Measurements from ENCODE around the gene CTDNEP1. TPM values are rescaled to one million over a fixed set of nuclear protein-coding genes. Genes with fewer than 3 reads are reported as not detected.

CTDNEP1 gene
- total RNA-seq, 3 donors from 2014 or later (not counting 1 experiment from before 2014, with no cell fraction given) = 127 to 139 (median 131) TPM

DNA sequence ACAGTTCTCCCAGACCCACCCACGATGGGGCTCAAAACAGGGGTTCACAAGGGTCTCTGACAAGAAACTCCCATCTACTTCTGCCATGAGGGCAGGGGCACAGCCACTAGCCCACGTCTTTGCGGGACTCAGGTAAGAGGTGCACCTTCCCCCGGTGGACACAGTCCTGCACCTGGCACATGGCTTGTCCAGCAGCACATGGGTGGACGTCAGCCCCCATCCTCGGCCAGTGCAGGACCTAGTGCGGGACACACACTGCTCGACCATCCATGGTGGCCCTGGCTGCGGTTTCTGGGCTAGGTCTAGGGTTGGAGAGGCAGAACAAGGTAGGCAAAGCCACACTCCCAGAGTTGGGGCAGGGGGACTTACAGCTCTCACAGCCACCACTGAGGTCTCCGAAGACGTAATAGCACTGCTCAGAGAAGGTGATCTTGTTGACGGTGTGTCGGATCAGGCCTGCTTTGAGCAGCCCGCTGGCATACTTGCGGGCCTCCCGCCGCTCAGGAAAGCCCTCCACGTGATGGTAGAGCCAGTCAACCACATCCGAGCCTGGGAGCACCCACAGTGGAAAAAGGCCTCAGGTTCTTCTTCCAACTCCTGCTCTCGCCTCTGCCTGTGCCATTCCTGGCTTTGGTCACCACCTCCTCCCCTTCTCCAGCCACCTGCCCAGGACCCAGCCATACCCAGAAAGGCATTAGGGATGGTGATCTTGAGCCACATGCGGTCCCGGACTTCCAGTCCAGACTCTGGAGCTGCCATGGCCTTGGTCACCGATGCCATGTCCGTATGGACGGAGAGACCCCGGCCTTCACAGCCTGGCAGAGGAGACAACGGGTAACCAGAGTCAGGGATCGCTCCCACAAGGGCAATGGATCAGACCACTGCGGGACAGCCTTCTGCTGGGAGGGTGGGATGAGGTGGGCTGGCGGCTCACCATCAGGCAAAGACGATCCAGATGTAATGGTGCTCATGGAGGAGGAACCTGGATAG, 24.5 kb downstream of the CTDNEP1 start:
- peaks cover 4% of the 10 kb centered on the region for H3K4me1 ChIP-seq (ENCODE audit: control insufficient read depth, insufficient read depth, low read length)
- Mint-ChIP-seq H3K4me3 (no peak overlapping the region), H3K4me1 (peaks cover 2 to 14% of the 10 kb centered on the region in 2 donors), H3K9me3 (no peaks in the 10 kb centered on the region), H3K36me3 (no peaks in the 10 kb centered on the region), H3K27me3 (ENCODE audit: low read depth in 2 of 2) (no peaks in the 10 kb centered on the region), H3K27ac (no peak overlapping the region)
- intact Hi-C loops (cut with micrococcal nuclease) = no loop called here
- H3K9me3 ChIP-seq (ENCODE audit: control insufficient read depth, insufficient read depth, low read length) = no peaks in the 10 kb centered on the region
- DNase-seq = no peak
- H3K27ac ChIP-seq (ENCODE audit: low read length) = no peak overlapping the region
- TF ChIP-seq, protein P1, sequence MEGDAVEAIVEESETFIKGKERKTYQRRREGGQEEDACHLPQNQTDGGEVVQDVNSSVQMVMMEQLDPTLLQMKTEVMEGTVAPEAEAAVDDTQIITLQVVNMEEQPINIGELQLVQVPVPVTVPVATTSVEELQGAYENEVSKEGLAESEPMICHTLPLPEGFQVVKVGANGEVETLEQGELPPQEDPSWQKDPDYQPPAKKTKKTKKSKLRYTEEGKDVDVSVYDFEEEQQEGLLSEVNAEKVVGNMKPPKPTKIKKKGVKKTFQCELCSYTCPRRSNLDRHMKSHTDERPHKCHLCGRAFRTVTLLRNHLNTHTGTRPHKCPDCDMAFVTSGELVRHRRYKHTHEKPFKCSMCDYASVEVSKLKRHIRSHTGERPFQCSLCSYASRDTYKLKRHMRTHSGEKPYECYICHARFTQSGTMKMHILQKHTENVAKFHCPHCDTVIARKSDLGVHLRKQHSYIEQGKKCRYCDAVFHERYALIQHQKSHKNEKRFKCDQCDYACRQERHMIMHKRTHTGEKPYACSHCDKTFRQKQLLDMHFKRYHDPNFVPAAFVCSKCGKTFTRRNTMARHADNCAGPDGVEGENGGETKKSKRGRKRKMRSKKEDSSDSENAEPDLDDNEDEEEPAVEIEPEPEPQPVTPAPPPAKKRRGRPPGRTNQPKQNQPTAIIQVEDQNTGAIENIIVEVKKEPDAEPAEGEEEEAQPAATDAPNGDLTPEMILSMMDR (IDR thresholded peaks at IDR 0.05) = no peak
- no peak overlapping the region for H3K4me3 ChIP-seq (ENCODE audit: low read length)
- no peak for ATAC-seq
- H3K36me3 ChIP-seq (ENCODE audit: control insufficient read depth, insufficient read depth, low read length) = peaks cover 74% of the 10 kb centered on the region
- 97% methylated on average over 31 of the region's 31 CpGs for WGBS (ENCODE audit: insufficient coverage)
- H3K27me3 ChIP-seq (ENCODE audit: control insufficient read depth, insufficient read depth, low read length) = no peaks in the 10 kb centered on the region

GRCh38 chr17:7225711-7226331, 25.7 kb downstream of the CTDNEP1 start:
- peaks cover 5% of the 10 kb centered on the region for H3K4me1 ChIP-seq (ENCODE audit: control insufficient read depth, insufficient read depth, low read length)
- DNase-seq (no peak), ATAC-seq (no peak)
- intact Hi-C loops (cut with micrococcal nuclease) = no loop called here
- peaks cover 75% of the 10 kb centered on the region for H3K36me3 ChIP-seq (ENCODE audit: control insufficient read depth, insufficient read depth, low read length)
- WGBS (ENCODE audit: insufficient coverage) = 97% methylated on average over 18 of the region's 21 CpGs
- Mint-ChIP-seq H3K27me3 (ENCODE audit: low read depth in 2 of 2) (no peaks in the 10 kb centered on the region), H3K27ac (no peak overlapping the region), H3K4me1 (peaks cover 4 to 15% of the 10 kb centered on the region in 2 donors), H3K4me3 (no peak overlapping the region), H3K9me3 (no peaks in the 10 kb centered on the region), H3K36me3 (no peaks in the 10 kb centered on the region)
- TF ChIP-seq, protein P1 (IDR thresholded peaks at IDR 0.05) = no peak
- no peaks in the 10 kb centered on the region for H3K9me3 ChIP-seq (ENCODE audit: control insufficient read depth, insufficient read depth, low read length)
- H3K27ac ChIP-seq (ENCODE audit: low read length) = no peak overlapping the region
- H3K27me3 ChIP-seq (ENCODE audit: control insufficient read depth, insufficient read depth, low read length) = no peaks in the 10 kb centered on the region
- H3K4me3 ChIP-seq (ENCODE audit: low read length) = no peak overlapping the region

DNA sequence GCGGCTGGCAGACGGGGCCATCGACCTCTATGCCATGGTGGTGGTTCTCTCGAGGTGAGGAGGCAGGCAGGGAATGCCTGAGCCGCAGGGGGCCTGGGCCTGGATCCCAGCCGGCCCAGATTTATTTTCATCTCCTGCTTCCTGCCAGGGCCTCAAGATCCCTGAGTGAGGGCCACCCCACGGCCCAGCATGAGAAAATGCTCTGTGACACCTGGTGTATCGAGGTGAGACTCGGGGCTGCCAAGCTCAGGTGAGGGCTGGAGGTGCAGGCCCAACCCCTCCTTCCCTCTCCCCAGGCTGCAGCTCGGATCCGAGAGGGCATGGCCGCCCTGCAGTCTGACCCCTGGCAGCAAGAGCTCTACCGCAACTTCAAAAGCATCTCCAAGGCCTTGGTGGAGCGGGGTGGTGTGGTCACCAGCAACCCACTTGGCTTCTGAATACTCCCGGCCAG, 26.8 kb downstream of the CTDNEP1 start:
- Mint-ChIP-seq H3K27me3 (ENCODE audit: low read depth in 2 of 2) (no peaks in the 10 kb centered on the region), H3K27ac (no peak overlapping the region), H3K4me1 (peaks cover 14 to 18% of the 10 kb centered on the region in 2 donors), H3K9me3 (no peaks in the 10 kb centered on the region), H3K4me3 (no peak overlapping the region), H3K36me3 (no peaks in the 10 kb centered on the region)
- no peak overlapping the region for H3K27ac ChIP-seq (ENCODE audit: low read length)
- no peaks in the 10 kb centered on the region for H3K9me3 ChIP-seq (ENCODE audit: control insufficient read depth, insufficient read depth, low read length)
- no peak overlapping the region for H3K4me3 ChIP-seq (ENCODE audit: low read length)
- no peaks in the 10 kb centered on the region for H3K27me3 ChIP-seq (ENCODE audit: control insufficient read depth, insufficient read depth, low read length)
- 93% methylated on average over 15 of the region's 15 CpGs for WGBS (ENCODE audit: insufficient coverage)
- intact Hi-C loops (cut with micrococcal nuclease) = no loop called here
- H3K4me1 ChIP-seq (ENCODE audit: control insufficient read depth, insufficient read depth, low read length) = peaks cover 13% of the 10 kb centered on the region
- H3K36me3 ChIP-seq (ENCODE audit: control insufficient read depth, insufficient read depth, low read length) = peaks cover 69% of the 10 kb centered on the region
- ATAC-seq = no peak
- TF ChIP-seq, protein P1 (IDR thresholded peaks at IDR 0.05) = no peak
- no peak for DNase-seq

Data from natural killer cell (primary cell).